ENCODE measurements around the gene SLC17A3.

The SLC17A3 gene

DNA sequence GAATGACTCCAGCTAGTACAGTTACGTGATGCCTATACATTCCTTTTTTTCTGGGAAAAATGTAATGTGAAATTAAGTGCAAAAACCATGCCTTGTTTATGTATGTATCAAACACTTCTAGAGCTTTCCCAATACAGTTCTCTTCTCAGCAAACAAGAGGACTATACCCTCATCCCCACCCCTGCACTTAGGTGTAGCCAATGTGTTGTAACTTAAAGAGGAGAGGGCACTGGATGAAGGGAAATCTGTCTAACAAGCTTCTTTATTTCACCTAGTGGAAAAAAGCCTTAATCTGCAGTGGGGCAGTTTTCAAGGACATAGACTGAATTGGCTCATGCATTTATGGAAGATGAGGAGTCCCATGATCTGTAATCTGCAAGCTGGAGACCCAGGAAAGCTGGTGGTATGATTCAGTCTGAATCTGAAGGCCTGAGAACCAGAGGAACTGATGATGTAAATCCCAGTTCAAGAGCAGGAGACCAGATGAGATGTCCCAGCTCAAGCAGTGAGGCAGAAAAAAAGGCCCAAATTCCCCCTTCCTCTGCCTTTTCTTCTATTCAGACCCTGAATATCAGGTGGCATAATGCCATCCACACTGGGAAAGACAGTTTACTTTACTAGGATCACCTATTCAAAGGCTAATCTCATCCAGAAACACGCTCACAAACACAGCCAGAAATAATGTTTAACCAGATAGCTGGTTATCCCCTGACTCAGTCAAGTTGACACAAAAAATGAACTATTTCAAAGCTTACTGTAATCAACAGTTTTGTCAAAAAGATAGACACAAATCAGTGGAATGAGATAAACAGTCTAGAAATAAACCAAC lies 25.8 kb upstream of the SLC17A3 start:
- DNase-seq (ENCODE audit: low read depth) = no peak
- TF ChIP-seq, protein P1, sequence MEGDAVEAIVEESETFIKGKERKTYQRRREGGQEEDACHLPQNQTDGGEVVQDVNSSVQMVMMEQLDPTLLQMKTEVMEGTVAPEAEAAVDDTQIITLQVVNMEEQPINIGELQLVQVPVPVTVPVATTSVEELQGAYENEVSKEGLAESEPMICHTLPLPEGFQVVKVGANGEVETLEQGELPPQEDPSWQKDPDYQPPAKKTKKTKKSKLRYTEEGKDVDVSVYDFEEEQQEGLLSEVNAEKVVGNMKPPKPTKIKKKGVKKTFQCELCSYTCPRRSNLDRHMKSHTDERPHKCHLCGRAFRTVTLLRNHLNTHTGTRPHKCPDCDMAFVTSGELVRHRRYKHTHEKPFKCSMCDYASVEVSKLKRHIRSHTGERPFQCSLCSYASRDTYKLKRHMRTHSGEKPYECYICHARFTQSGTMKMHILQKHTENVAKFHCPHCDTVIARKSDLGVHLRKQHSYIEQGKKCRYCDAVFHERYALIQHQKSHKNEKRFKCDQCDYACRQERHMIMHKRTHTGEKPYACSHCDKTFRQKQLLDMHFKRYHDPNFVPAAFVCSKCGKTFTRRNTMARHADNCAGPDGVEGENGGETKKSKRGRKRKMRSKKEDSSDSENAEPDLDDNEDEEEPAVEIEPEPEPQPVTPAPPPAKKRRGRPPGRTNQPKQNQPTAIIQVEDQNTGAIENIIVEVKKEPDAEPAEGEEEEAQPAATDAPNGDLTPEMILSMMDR (conservative IDR thresholded peaks at IDR 0.05; ENCODE audit: low read length) = no peak
- no peak overlapping the region for H3K4me3 ChIP-seq (ENCODE audit: low read length)

DNA sequence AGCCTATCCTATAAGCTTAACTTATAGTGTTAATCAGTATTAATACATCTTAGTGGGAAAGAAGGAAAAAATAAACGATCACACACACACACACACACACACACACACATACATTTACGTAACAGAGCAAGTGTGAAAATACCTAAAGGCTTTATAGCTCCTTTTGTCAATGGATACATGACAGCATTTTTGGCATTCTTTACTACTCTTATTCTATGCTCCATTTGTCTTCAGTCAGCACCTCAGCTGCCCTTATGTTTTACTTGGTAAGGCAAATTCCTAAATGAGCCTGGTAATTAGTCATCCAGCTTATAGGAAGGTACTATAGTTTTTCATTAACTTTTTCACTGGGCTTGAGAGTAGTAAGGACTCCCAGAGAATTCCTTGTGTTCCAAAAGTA lies 25.1 kb upstream of the SLC17A3 start:
- TF ChIP-seq, protein P1 (conservative IDR thresholded peaks at IDR 0.05; ENCODE audit: low read length) = no peak
- no peak overlapping the region for H3K4me3 ChIP-seq (ENCODE audit: low read length)
- no peak for DNase-seq (ENCODE audit: low read depth)

DNA sequence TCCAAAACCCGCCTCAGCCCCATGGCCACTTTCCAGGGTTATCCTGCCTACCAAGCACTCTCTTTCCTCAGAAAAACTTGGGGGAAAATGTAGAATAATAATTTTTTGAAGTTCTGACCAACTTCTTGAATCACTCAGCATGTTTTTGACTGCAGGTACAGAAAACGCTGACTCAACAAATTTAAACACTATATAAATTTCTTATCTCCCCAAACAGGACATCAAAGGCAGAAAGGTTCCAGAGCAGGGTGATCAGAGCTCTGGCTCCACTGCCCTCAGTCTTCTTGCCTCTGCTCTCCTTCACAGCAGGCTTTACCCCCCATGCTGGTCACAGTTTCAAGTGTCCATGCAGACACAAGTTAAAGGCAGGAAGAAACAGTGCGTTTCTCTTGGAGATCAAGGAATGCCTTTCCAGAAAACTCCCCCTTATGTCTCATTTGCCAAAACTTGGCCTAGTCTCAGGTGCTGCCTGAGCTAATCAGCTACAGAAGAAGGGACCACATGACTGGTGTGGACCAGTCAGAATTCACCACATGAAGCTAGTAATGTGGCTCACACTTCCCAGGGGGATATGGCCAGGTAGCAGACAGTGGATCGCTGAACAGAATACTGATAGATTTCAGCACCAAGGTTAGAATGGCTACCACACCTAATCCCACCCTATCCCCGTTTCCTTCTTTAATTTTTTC lies 24.4 kb upstream of the SLC17A3 start:
- no peak for DNase-seq (ENCODE audit: low read depth)
- TF ChIP-seq, protein P1 (conservative IDR thresholded peaks at IDR 0.05; ENCODE audit: low read length) = no peak
- H3K4me3 ChIP-seq (ENCODE audit: low read length) = no peak overlapping the region

DNA sequence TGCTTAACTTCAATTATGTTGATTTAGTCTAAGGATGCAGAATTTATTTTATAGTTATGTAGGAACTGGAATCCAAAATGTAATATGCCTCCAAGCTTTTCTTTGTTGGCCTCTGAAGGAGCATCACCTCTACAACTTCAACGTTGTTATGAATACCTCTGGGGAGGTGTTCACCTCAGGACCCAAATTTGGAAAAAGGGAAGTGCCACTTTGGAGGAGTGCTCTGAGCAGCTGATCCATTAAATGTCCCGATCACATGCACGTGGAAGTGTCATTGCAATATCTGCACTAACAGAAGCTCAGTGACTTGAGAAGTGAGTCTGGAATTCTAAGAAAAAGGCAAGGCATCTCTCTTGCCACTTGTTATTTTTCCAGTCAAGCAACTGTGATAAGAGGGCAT lies 22.2 kb upstream of the SLC17A3 start:
- TF ChIP-seq, protein P1 (conservative IDR thresholded peaks at IDR 0.05; ENCODE audit: low read length) = no peak
- H3K4me3 ChIP-seq (ENCODE audit: low read length) = no peak overlapping the region
- no peak for DNase-seq (ENCODE audit: low read depth)

DNA sequence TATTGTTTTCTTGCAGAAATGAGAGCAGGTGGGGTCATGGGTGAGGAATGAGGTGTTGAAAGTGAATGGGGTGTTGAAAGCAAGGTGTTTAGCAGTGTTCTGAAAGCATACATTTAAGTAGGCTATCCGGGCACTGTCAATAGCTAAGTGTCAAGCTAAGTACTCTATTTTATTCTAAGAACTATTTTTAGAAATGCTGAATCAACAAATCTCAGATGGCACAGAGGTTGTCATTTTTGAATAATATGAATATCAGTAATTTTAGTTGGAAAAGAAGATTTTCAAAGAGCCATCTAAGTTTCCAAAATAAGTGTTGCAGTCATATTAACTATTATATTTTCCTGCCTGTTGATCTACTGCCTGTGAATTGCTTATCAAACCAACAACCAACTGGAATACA lies 21.7 kb upstream of the SLC17A3 start:
- no peak overlapping the region for H3K4me3 ChIP-seq (ENCODE audit: low read length)
- TF ChIP-seq, protein P1 (conservative IDR thresholded peaks at IDR 0.05; ENCODE audit: low read length) = no peak
- DNase-seq (ENCODE audit: low read depth) = no peak

DNA sequence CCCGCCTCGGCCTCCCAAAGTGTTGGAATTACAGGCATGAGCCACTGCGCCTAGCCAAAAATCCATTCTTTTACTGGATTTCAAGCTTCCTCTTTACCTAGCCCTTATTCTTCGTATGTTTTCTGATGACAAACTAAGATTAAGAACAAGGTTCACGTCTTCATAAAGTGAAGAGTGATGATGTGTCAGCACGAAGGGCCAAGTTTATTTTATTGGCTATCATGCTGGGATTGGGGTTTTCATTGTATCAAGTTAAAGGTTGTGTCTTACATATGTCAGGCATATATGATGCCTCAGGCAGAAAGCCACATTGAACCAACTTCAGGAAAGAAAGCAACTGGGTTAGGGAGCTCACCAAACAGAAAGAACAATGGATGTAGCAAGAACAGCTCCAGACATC lies 19.7 kb upstream of the SLC17A3 start:
- TF ChIP-seq, protein P1 (conservative IDR thresholded peaks at IDR 0.05; ENCODE audit: low read length) = no peak
- no peak for DNase-seq (ENCODE audit: low read depth)

DNA sequence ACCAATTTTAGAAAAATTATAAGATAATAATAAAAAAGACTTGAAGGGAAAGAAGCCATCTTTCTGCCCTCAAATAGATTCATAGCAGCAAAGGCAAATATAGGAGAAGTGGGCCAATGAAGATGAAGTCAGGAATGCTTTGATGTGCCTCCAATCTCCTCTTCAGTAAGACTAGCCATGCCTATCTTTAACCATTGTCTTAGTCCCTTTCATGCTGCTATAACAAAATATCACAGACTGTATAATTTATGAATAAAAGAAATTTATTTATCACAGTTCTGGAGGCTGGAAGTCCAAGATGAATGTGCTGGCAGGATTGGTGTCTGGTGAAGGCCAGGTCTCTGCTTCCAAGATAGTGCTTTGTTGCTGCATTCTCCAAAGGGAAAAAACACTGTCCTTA lies 18.8 kb upstream of the SLC17A3 start:
- DNase-seq (ENCODE audit: low read depth) = no peak
- no peak overlapping the region for H3K4me3 ChIP-seq (ENCODE audit: low read length)
- TF ChIP-seq, protein P1 (conservative IDR thresholded peaks at IDR 0.05; ENCODE audit: low read length) = no peak

More for the DNA sequence above, 19.7 kb upstream of the SLC17A3 start:
- no peak overlapping the region for H3K4me3 ChIP-seq (ENCODE audit: low read length)

Measured in AG10803 (cell line).